ENCODE results near the gene RFX3. TPM values are rescaled to one million over a fixed set of nuclear protein-coding genes. Genes with fewer than 3 reads are reported as not detected.

The RFX3 gene
- total RNA-seq, 1 donor from 2014 or later = 39.1 TPM

DNA sequence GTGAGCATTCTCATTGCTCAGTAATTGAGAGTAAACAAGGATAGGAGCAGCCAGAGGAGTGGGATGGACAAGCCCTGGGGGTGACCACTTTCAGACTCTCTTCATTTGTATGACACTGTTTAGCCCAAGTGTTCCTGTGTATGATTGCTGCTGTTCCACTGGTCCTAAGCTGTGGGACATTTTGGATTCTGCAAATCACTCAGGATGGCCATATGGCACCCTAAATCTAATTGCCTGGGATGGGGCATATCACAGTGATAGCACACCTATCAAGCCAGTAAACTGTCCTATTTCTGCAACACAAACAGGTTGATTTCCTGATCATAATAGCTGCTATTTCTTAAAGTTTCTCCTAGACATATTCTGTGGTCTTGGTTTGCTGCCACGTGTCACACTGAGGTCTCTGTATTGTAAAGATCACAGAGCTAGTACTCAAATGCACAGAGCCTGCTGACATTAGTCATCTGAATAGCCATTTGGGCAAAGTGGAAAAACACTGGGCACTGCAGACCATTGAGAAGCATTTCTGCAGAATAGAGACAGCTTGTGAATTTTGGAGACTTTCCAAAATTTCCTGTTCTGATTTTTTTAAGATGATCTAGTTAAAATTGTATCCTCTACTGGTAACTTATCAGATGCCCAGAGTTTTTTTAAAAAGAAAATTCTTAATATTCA, 320.2 kb downstream of the RFX3 start:
- CTCF ChIA-PET = no interaction called here

DNA sequence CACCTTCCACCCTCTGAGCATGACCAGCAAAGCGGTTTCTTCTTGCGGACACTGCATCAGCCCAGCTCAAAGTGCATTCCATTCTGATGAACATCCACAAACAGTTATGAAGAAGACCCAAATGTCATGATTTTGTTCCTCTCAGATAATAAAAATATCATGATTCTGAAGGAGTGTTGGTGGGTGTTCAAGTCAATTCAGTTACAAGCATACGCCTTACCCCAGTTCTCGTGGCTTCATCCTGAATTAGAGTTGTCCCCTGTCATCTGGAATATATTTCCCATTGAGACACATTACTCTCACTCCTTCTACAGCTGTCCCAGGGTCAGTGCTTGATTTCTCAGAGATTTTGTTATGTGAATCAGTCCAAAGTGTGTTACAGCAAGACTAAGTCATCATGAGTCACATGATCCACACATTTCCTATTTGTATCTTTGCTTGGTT, 325.4 kb downstream of the RFX3 start:
- intact Hi-C loops (cut with micrococcal nuclease) = no loop called here
- peaks cover 3% of the 10 kb centered on the region for H3K9me3 Mint-ChIP-seq
- CTCF ChIA-PET = no interaction called here

More for the DNA sequence above, 320.2 kb downstream of the RFX3 start:
- Mint-ChIP-seq H3K4me3 (no peak overlapping the region), H3K27me3 (peaks cover 12% of the 10 kb centered on the region), H3K9me3 (peaks cover 3% of the 10 kb centered on the region), H3K27ac (no peak overlapping the region), H3K36me3 (ENCODE audit: low read depth) (no peaks in the 10 kb centered on the region), H3K4me1 (no peaks in the 10 kb centered on the region)
- TF ChIP-seq, protein P1, sequence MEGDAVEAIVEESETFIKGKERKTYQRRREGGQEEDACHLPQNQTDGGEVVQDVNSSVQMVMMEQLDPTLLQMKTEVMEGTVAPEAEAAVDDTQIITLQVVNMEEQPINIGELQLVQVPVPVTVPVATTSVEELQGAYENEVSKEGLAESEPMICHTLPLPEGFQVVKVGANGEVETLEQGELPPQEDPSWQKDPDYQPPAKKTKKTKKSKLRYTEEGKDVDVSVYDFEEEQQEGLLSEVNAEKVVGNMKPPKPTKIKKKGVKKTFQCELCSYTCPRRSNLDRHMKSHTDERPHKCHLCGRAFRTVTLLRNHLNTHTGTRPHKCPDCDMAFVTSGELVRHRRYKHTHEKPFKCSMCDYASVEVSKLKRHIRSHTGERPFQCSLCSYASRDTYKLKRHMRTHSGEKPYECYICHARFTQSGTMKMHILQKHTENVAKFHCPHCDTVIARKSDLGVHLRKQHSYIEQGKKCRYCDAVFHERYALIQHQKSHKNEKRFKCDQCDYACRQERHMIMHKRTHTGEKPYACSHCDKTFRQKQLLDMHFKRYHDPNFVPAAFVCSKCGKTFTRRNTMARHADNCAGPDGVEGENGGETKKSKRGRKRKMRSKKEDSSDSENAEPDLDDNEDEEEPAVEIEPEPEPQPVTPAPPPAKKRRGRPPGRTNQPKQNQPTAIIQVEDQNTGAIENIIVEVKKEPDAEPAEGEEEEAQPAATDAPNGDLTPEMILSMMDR (IDR thresholded peaks at IDR 0.05) = no peak
- DNase-seq (no peak), ATAC-seq (ENCODE audit: low read depth) (no peak)
- intact Hi-C loops (cut with micrococcal nuclease) = no loop called here
- POLR2A ChIA-PET = no interaction called here

DNA sequence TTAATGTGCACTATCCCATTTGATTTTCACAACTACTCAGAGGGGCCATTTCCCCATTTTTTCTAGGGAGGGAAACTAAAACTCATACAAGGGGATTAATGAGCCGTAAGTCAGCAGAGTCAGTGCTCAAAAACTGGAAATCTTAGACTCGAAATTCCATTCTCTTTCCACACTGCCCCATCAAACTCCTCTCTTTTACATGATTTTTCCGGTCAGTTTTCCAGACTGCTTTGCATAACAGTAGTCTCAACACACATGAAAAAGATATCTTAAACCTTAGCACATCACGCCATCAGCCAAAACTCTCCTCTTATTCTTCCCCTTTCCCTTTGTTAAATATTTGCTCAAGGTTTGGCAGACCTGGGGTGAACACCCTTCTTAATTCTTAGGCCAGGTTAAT, 332.0 kb downstream of the RFX3 start:
- intact Hi-C loops (cut with micrococcal nuclease) = no loop called here
- ChIA-PET POLR2A (no interaction called here), CTCF (no interaction called here)
- DNase-seq (no peak), ATAC-seq (ENCODE audit: low read depth) (no peak)
- Mint-ChIP-seq H3K27me3 (peaks cover 6% of the 10 kb centered on the region), H3K4me3 (no peak overlapping the region), H3K9me3 (no peaks in the 10 kb centered on the region), H3K27ac (no peak overlapping the region), H3K4me1 (no peaks in the 10 kb centered on the region), H3K36me3 (ENCODE audit: low read depth) (no peaks in the 10 kb centered on the region)
- TF ChIP-seq, protein P1 (IDR thresholded peaks at IDR 0.05) = no peak

More for the DNA sequence above, 325.4 kb downstream of the RFX3 start:
- Mint-ChIP-seq H3K27me3 (peaks cover 8% of the 10 kb centered on the region), H3K4me3 (no peak overlapping the region), H3K4me1 (no peaks in the 10 kb centered on the region), H3K36me3 (ENCODE audit: low read depth) (no peaks in the 10 kb centered on the region), H3K27ac (no peak overlapping the region)
- DNase-seq = no peak
- TF ChIP-seq, protein P1 (IDR thresholded peaks at IDR 0.05) = no peak
- ATAC-seq (ENCODE audit: low read depth) = no peak
- POLR2A ChIA-PET = no interaction called here

DNA sequence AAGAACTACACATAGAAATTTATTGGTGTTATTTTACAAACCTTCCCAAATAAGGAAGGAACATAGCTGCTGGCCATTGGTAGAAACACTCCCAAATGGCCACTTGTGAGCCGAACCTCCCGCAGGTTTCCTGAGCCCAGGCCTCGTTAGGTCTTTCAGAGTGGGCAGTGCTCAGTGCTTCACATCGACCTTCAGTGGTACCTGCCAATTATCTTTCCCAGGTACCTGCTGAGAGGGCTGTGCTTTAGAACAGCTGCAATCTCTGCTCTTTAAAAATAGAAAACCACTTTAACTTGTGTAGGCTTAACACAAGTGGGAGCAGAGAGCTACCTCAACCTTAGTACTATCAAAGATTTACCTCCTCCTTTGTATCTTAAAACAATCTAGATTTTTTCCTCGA, 334.1 kb downstream of the RFX3 start:
- CTCF ChIA-PET = no interaction called here
- POLR2A ChIA-PET = no interaction called here
- no peak overlapping the region for H3K4me3 Mint-ChIP-seq
- H3K9me3 Mint-ChIP-seq = no peaks in the 10 kb centered on the region
- ATAC-seq (ENCODE audit: low read depth) (no peak), DNase-seq (no peak)
- no peak overlapping the region for H3K27ac Mint-ChIP-seq
- TF ChIP-seq, protein P1 (IDR thresholded peaks at IDR 0.05) = no peak
- H3K4me1 Mint-ChIP-seq = no peaks in the 10 kb centered on the region
- intact Hi-C loops (cut with micrococcal nuclease) = no loop called here
- no peaks in the 10 kb centered on the region for H3K36me3 Mint-ChIP-seq (ENCODE audit: low read depth)
- H3K27me3 Mint-ChIP-seq = peaks cover 10% of the 10 kb centered on the region

DNA sequence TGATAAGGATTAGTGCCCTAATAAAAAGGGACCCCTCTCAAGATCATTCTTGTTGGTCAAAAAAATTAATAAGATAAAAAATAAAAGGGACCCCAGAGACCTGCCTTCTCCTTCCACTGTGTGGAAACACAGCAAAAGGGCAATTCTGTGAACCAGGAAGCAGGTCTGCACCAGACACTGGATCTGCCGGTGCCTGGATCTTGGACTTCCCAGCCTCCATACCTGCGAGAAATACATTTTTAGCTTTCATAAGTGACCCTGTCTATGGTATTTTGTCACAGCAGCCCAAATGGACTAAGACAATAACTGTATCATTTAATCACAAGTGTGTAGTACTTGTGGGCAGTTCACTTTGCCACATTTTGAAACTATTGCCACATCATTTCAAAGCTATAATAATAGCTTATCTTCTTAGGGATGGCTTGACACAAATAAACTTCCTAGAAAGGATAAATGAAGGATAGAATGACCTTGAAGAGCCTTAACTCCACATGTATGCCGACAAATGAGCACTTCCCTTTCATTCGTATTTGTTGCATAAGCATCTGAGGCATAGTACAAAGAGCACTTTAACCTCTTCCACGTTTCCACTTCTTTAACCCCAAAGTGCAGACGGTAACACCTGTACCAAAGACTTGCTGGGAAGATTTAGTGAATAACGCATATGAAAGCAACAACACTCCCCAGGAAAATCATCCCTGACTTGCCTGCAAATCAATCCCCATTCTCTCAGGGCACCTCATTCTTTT, 336.5 kb downstream of the RFX3 start:
- H3K27ac Mint-ChIP-seq = no peak overlapping the region
- no peak for ATAC-seq (ENCODE audit: low read depth)
- ChIA-PET CTCF (no interaction called here), POLR2A (no interaction called here)
- no peaks in the 10 kb centered on the region for H3K9me3 Mint-ChIP-seq
- no peaks in the 10 kb centered on the region for H3K4me1 Mint-ChIP-seq
- no peak overlapping the region for H3K4me3 Mint-ChIP-seq
- no peak for DNase-seq
- H3K27me3 Mint-ChIP-seq = peaks cover 16% of the 10 kb centered on the region
- no peaks in the 10 kb centered on the region for H3K36me3 Mint-ChIP-seq (ENCODE audit: low read depth)
- TF ChIP-seq, protein P1 (IDR thresholded peaks at IDR 0.05) = no peak
- intact Hi-C loops (cut with micrococcal nuclease) = no loop called here

All from activated B cell treated with CpG ODN at 0.5 μM for 24 hours (primary cell).